ENCODE data around the gene RGL4.
A peak's percentile ranks its signal among the peaks of the same experiment; 100 is the strongest.
"Not testable (repeated sequence)": the region's sequence is repeated elsewhere in the genome, so short reads cannot be mapped to it uniquely, and the experiment has no call there.

Gene RGL4

DNA sequence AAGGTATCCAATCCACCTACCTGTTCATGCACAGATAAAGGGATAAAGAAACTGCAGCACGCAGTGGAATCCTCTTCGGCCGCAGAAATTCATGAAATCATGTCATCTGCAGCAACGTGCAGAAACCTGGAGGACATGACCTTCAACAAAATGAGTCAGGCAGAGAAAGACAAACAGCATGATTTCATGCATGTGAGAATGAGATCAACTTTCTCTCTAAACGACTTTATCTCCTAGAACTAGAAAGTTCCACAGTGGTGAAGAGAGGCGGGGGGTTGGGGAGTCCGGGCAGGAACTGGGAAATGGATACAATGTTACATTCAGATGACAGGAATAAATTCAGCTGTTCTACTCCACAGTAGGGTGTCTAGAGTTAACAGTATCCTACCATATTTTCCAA, 9.9 kb downstream of the RGL4 start:
- DNase-seq = no peak

DNA sequence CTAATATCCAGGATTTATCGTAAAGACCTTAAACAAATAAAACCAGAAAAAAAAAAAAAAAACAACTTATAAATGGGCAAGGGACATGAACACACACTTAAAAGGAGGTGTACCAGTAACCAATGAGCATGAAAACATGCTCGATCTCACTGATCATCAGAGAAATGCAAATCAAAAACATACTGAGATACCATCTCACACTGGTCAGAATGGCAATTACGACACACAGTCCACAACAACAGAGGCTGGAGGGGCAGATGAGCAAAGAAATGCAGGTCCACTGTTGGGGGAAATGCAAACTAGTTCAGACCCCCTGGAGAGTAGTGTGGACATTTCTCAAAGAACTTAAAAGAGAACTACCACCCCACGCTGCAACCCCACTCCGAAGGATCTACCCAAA, 13.2 kb downstream of the RGL4 start:
- no peak for DNase-seq

DNA sequence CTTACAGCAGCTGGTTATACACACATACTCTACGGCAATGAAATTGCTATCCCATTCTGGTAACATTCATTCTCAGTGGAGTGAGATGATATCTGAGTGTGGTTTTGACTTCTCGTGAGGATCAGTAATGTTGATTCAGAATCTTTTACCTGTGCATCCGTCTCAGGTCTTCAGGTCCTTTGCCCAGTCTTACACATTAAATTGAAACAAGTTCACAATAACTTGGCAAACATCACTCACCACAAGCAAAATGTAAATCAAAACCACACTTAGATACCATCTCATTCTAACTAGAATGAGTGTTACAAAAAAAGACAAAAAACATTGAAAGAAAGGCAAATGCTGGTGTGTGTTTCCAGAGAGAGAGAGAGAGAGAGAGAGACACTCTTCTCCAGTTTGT, 14.0 kb downstream of the RGL4 start:
- no peak for DNase-seq

DNA sequence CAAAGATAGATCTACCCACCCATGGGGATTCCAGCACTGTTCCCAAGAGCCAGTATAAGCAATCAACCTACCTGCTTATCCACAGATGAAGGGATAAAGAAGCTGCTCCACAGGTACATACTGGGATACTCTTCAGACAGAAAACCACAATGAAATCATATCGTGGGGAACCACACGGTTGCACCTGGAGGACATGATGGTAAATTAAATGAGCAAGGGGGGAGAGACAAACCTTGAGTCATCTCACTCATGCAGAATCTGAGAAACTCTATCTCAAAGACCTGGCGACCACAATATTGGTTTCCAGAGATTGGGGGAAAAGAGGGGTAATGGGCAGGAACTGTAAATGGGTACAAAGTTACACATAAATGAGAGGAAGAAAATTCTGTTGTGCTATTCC, 14.5 kb downstream of the RGL4 start:
- DNase-seq = no peak

DNA sequence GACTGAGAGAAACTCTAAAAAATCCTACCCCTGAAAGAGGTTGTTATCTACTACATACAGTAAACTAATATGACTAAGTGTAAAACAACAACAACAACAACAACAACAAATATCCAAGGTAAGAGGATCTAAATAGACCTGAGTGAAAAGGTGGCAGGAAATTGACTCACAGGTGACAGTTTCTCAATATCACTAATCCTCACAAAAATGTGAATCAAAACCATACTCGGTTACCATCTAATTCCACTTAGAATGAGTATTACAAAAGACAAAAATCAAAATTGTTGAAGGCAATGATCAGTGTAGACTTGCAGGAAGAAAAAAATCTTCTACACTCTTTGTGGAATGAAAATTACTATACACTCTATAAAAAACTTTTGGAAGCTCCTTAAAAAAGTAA, 17.5 kb downstream of the RGL4 start:
- DNase-seq = no peak

DNA sequence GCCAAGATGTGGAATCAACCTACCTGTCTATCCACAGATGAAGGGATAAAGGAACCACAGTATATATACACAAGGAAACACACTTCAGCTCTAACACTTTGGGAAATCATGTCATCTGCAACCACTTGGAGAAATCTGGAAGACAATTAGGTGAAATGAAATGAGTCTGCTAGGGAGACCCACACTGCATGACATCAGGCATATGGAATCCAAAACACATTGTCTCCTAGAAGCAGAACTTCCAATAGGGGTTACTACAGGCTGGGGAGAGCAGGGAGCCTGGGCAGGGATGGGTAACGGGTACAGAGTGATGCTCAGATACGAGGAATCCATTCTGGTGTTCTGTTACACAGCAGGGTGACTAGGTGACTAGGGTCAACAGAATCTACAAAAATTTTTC, 18.3 kb downstream of the RGL4 start:
- no peak for DNase-seq

DNA sequence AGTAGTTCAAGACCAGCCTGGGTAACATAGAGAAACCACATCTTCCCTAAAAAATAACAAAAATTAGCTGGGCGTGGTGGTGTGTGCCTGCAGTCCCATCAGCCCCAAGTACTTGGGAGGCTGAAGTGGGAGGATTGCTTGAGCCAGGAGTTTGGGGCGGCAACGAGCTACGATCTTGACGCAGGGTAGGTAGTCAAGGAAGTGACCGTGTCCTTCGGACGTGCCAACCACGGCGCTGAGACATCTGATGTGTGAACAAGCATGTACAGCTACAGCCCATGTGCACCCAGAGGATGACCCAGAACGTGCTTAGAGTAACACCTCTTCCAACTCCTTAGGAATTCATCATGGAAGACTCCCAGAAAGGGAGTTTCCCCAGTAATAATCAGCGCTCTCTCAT, 21.4 kb downstream of the RGL4 start:
- DNase-seq = peak; percentile 25

DNA sequence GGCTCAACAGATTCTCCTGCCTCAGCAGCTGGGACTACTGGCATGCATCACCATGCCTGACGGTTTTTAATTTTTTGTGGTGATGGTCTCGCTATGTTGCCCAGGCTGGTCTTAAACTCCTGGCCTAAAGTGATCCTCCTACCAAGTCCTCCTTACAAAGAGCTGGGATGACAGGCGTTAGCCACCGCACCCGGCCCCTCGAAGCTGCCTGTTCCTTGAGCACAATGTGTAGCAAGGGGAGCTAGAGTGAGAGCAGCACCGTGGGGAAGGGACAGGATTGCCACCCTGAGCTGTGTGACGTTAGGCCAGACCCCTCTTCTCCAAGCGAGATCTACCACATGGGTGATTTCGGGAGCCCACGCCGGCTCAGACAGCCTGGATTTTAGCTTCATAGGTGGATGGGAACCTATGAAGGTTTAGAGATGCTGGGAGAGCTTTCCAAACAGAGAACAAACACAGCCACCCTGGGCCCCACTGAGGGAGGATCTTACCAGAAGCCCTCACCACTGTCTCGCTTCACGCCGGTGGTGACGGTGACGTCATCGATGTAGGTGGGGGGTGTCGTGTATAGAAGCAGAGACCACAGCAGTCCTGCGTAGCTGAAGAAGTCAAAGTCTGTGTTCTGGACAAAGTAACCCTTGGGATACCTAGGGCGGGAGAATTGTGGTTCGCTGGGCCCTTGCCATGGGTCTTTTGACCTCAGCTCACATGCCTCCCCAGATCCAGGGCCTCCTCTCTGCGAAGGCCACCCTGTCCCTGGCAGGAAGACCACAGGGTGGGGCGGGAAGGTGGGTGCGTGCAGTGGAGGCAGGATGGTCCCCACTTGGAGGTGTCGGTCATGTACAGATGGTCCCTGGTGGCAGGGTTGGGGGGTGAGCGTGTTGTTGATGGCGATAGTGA, 23.1 kb downstream of the RGL4 start:
- no peak for DNase-seq

DNA sequence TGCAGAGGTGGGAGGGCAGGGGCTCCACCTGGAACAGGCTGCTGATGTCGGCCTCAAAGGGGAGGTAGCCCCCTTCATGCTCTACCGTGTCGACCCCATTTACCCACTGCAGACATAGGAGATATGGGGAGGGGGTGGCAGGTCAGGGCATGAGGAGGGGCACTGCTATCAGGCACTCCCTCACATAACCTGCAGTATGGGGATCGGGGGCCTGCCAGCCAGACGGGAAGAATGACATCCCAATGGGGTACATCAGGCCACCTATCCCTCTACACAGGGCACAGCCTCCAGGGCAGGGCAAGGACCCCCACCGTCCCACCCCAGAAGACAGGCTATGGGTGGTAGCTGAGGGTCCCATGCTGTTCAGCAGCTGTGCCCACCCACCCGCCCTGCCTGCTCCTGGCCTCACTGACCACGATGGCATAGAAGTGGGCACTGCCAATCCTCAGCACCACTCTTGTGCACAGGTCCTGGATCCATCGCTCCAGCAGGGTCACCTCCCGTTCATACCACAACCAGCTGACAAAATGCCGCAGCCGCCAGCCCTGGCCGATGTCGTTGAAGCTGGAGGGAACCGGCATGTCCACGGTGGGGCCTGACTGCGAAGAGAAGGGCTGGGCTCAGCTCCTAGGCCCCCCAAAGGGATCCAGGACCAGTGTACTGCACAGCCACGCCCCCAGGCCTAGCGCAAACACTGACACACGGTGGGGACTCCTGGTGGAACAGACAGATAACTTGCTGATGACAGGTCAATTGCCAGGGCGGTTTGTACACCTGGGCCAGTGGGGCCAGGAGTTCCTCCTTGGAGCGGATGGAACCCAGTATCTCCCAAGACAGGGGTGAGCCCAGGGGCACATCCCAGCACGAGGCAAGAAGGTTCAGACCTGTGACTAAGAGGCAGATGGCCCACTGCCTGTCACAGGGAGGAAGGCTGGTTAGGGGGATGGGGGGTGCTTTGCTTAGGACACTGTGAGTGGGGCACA, 24.1 kb downstream of the RGL4 start:
- no peak for DNase-seq

DNA sequence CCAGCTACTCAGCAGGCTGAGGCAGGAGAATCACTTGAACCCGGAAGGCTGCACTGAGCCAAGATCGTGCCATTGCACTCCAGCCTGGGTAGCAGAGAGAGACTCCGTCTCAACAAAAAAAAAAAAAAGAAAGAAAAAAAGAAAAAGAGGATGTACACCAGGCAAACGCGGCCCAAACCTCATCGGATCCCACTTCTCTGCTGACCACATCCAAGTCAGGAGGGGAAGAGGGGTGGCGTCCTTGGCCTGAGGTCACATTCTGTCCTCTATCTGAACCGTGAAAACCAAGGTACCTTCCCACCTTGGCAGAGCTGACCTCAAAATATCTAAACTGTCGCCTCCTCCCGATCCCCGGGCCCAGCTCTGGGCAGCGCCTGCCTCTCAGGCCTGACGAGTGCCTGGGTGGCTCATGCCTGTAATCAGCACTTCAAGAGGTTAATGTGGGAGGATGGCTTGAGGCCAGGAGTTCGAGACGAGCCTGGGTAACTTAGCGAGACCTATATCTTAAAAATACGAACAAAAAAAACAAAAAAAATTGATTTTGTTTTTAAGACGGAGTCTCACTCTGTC, 25.1 kb downstream of the RGL4 start:
- peak; percentile 21 for DNase-seq

DNA sequence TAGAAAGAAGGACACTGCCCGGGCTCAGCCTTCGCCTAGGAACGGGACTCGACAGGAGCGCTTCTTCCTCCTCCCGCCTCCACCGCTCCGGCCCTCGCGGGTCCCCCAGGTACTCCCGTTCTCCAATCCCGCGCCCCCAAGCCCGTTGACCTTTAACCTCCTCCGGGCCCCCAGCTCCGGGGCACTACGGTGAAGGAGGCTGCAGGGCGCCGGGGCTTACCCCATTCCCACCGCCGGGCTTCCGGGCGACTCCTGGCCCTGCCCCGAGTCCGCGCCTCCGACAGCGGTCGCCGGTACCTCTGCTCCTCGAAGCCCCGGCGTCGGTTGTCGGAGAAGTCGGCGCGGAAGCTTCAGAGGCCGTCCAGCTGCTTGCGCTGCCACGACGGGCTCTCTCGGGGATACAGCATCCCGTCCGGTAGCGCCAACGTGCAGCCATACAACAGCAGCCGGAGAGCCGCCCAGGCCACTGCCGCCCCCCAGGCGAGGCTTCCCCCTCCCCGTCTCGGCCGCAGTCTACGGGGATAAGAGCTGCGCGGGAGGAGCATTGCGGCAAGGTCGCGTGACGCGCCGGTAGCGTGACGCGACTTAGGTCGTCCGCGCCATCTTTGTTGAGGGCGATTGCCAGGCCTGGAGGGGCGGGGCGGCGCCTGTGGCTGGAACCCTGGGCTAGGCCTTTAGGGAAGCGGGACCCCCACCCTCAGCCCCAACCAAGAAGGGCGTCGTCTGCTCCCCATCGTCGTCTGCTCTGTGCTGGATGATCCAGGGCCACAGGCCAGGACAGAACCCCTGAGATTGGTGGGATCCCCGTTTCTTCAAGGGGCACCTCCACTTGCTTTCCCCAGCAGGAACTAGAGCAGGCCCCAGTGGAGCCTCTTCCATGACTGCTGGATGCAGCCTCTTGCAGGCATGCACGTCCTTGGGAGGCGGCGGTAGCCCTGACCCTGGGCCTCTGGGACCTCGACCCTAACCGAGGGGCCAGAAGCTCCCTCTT, 26.3 kb downstream of the RGL4 start:
- DNase-seq = peak; percentile 96

DNA sequence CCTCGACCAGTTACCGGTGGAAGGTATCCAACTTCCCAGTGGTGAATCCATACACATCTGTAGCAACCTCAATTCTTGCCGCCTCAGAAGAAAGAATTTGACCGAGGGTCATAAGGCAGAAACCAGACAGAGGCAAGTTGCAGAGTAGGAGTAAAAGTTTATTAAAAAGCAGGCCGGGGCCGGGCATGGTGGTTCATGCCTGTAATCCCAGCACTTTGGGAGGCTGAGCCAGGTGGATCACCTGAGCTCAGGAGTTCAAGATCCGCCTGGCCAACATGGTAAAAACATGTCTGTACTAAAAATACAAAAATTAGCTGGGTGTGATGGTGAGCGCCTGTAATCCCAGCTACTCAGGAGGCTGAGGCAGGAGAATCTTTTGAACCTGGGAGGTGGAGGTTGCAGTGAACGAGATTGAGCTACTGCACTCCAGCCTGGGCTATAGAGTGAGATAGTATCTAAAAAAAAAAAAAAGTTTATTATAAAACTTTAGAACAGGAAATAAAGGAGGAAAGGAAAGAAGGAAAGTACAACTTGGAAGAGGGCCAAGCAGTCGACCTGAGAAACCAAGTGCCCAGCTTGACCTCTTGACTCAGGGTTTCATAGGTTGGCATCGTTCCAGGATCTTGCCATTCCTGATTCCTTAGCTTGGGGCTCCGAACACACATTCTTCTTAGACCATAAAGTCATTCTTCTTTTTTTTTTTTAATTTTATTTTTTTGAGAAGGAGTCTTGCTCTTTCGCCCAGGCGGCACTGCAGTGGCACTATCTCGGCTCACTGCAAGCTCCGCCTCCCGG, 27.8 kb downstream of the RGL4 start:
- no peak for DNase-seq

DNA sequence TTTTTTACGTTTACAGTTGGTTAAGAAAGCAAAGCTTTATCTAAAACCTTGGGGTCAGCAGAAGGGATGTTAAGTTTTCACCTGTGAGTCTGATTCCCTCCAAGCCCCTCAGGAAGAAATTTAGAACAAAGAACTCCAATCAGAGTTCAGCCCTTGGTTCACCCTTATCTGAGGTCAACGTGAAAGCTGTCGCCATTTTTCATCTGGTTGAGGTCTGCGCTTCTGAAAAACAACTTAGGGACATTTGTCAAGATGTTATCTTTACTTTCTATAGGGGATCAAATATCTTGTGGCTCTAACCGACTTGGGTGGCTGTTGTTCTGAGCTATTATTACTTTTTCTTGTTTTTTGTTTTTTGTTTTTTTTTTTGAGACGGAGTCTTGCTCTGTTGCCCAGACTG, 30.0 kb downstream of the RGL4 start:
- DNase-seq = no peak

DNA sequence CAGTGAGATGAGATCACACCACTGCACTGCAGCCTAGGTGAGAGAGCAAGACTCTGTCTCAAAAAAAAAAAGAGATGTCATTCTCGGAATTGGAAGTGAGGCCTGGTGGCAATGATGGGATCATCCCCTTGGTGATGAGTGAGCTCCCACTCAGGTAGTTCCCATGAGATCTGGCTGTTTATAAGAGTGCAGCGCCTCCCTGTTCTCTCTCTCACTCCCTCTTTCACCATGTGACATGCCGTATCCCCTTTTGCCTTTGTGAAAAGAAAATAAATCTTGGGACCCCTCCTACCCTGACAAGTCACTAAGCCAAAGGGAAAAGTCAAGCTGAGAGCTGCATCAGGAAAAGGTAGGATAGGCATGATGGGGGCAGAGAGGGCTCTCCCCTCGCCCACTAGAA, 31.3 kb downstream of the RGL4 start:
- DNase-seq = no peak

DNA sequence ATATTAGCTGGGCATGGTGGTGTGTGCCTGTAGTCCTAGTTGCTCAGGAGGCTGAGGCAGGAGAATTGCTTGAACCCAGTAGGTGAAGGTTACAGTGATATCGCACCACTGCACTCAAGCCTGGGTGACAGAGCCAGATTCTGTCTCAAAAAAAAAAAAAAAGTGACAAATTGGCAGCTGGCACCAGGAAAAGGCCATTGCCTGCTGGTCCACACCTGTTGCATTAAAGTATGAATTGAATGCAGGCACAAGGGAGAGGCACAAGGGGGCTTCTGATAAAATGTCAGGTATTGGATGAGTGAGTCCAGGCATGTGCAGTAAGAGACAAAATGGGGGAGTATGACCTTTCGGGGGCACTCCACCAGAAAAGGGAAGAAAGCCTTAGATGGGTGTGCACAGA, 31.9 kb downstream of the RGL4 start:
- DNase-seq = no peak

DNA sequence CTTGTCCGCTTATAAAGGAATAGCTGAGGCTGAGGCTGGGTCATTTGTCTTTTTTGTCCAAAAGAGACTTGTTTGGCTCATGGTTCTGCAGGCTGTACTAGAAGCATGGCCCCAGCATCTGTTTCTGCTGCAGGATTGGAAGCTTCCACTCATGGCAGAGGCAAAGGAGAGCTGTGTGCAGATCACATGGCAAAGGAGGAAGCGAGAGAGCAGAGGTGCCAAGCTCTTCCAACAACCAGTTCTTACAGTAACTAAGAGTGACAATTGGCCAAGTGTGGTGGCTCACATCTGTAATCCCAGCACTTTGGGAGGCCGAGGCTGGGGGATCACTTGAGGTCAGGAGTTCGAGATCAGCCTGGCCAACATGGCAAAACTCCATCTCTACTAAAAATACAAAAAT, 37.3 kb downstream of the RGL4 start:
- DNase-seq = not testable (repeated sequence)

DNA sequence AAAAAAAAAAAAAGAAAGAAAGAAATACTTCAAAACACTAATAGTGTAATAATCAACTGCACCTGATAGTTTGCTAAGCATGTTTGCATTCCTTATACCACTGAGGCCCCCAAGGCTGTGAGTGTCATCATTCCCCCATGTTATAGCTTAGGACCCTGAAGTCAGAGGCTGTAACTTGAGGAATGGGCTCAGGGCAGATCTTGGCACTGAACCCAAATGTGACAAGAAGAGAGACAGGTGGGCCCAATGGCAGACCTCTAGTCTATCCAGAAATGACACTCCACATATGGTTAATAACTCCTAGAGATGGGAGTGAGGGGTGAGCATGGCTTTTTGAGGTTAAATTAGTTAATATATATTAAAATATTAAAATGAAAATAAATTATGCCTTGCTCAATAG, 46.9 kb downstream of the RGL4 start:
- DNase-seq = no peak

DNA sequence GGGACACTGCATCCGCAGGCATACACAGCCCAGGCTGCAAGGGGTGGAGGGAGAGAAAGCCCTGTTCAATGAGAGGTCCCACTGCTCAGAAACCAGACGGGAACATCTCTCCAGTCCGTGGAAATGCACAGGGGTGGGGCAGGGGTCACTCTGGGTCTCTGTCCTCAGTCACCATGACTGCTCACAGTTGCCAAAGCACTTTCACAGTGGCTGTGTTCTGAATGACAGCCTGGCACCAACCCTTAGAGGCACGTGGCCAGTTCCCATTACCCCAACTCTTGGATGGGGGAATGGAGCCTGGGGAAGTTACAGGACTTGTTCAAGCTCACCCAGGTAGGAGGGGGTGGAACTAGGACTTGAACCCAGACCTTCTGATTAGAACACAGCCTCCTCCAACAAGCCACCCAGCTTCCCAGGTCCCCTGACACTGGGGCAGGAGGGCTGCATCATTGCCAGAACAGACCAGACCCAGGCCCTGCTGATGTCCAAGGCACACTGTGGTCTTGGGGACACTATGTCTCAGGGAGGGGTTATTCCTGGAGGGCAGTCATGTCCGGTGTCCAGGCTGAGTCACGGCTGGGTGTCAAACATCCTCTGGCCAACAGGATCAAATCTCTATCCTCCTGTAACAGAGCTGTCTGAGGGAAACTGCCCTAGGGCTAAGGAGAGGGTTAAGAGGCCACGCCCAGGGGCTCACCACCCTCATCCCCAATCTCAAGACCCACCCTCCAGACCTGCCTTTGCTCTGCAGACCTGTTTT, 51.9 kb downstream of the RGL4 start:
- DNase-seq = no peak

DNA sequence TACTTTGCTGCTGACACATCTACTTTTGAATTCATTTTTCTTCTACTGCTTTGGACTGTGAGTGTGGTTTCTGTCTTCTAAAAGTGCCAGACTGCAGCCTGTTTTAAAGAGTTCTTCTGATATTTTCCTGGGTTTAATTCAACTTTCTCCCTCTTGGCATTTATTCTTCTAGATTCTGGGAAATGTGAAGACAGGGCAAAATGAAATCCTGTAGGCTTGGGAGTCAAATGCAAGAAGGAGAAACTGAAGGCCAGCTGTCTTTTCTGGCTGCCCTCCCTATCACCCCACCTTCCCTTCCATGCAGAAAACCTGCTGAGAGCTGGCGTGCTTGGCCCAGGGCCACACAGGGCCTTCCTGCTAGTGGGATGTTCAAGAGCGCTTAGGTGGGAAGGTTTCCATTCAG, 52.5 kb downstream of the RGL4 start:
- no peak for DNase-seq

DNA sequence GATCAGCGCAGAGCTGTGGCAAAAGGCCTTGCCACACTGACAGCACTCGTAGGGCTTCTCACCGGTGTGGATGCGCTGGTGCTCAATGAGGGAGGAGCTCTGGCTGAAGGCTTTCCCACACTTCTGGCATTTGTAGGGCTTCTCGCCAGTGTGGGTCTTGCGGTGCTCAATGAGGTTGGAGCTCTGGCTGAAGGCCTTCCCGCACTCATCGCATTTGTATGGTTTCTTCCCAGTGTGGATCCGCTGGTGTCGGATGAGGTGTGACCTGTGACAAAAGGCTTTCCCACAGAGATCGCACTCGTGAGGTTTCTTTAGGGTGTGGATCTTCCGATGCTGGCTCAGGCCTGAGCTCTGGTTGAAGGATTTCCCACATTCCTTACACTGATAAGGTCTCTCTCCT, 53.2 kb downstream of the RGL4 start:
- no peak for DNase-seq

DNA sequence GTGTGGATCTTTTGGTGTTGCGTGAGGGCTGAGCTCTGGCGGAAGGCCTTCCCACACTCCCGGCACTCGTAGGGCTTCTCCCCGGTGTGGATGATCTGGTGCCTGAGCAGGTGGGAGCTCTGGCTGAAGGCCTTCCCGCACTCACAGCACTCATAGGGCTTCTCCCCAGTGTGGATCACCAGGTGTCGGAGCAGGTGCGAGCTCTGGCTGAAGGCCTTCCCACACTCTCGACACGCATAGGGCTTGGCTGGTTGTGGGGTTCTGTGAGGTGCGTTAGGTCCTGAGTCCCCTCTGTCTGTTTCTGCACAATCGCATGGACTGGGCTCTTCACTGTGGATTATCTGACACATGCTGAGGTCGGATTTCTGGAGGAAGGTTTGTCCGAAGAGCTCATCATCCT, 53.7 kb downstream of the RGL4 start:
- no peak for DNase-seq

Data from OCI-M1 (cell line).